NCI-H2196 treated with DMSO at 0.1 percent for 48 hours (cell line): Measurements from ENCODE around the gene TTC22.
A peak's percentile ranks its signal among the peaks of the same experiment; 100 is the strongest.
"Not testable (repeated sequence)": the region's sequence is repeated elsewhere in the genome, so short reads cannot be mapped to it uniquely, and the experiment has no call there.

Experiments
- DNase-seq: peaks from one replicate; lab custom pipeline; 2025; ENCODE audit not compliant: unreplicated experiment; lab: John Stamatoyannopoulos, UW

Gene TTC22

GRCh38 chr1:54788459-54788858, 12.7 kb downstream of the TTC22 start:
- no peak for DNase-seq

- DNase-seq = no peak
These were observed 13.5 kb downstream of the TTC22 start for GRCh38 chr1:54787604-54788003.

DNA sequence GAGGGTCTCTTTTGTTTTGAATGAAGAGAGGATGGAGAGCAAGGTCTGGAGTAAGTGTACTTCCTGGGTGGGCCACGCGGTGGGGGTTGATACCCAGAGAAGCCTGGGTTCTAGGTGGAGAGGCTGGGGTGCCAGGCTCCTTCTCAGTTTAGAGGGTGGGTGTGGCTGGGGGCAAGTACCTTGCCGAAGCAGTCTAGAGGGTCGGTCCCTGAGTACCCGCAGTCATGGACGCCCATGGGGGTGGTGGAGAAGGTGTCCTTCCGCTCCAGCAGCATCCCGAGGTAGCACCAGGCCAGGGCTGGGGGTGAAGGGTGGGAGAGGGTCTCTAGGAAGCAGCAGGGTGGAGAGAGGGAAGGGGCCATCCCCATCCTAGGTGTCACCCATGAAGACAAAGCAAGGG, 14.3 kb downstream of the TTC22 start:
- DNase-seq = no peak

- DNase-seq = no peak
These were observed 17.1 kb downstream of the TTC22 start for GRCh38 chr1:54784066-54784465.

- no peak for DNase-seq
These were observed 18.5 kb downstream of the TTC22 start for GRCh38 chr1:54782588-54782987.

DNA sequence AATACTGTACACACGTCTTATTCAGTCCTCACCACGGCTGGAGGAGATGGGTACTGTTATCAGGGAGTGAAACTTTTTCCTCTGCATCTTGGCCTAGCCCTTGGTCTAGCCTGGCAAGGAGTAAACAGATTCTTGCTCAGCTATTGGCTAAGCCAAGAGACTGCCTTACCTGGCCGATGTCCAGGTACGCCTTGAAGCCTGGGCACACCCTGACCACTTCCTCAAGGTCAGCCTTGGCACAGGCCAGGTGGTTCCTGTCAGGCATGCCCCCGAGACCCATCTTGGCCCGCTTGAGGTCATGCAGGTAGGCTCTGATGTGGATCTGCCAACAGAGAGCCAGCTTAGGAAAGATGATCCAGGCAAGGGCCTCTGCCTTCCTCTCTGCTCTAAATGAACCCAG, 19.0 kb downstream of the TTC22 start:
- no peak for DNase-seq

GRCh38 chr1:54781023-54781723, 19.9 kb downstream of the TTC22 start:
- no peak for DNase-seq

GRCh38 chr1:54777431-54777830, 23.7 kb downstream of the TTC22 start:
- DNase-seq = no peak

- DNase-seq = no peak
These were observed 24.1 kb downstream of the TTC22 start for GRCh38 chr1:54777011-54777410.

GRCh38 chr1:54775828-54776721, 25.0 kb downstream of the TTC22 start:
- not testable (repeated sequence) for DNase-seq

DNA sequence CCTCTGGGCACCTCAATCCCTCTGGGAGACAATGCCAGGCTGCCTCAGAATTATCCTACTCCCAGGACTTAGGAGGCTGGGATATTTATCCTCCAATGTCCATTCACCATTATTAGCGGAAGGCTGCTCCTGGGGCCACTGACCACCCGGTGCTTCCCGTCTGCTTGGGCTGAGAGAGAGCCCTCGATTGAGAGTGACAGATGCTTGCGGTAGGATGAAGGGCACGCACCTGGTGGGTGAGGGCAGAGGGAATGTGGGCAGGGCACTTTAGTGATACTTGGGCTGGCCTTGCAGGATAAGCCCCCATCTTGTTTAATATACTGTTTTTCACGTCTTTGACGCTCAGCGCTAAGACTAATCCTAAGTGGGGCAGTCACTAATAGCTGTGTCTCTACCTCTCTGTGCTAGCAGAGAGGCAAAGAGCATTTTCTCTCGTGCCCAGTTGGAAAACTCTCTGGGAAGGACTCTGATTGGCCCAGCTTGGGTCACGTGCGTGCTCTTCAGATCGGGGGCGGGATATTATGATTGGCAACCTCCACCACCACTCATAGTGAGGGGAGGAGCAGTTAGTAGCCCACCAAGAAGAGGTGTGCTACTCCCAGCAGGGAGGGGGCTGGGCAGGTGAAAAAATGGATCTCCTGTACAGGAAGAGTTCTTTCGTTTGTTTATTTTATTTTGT, 26.2 kb downstream of the TTC22 start:
- no peak for DNase-seq

GRCh38 chr1:54772951-54773350, 28.2 kb downstream of the TTC22 start:
- no peak for DNase-seq

DNA sequence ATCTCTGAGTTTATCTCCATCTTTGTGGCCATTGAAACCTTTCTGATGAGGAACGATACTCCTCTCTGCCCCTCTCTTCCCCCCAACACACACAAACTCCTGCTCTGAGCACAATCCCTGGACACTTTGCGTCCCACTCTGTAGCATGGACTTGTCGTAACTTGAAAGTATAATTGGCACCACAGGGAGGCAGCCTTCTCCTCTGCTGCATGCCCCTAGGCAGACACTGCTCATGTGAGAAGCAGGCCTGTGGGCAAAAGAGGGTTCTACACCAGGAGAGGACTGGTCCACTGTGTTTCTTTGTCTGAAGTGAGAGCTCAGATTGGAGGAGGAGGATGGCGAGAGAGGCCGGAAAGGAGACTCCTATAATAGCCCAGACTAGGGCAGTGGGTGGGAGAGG, 33.0 kb downstream of the TTC22 start:
- DNase-seq = no peak

GRCh38 chr1:54767526-54767925, 33.6 kb downstream of the TTC22 start:
- no peak for DNase-seq

GRCh38 chr1:54766726-54767125, 34.4 kb downstream of the TTC22 start:
- DNase-seq = no peak

DNA sequence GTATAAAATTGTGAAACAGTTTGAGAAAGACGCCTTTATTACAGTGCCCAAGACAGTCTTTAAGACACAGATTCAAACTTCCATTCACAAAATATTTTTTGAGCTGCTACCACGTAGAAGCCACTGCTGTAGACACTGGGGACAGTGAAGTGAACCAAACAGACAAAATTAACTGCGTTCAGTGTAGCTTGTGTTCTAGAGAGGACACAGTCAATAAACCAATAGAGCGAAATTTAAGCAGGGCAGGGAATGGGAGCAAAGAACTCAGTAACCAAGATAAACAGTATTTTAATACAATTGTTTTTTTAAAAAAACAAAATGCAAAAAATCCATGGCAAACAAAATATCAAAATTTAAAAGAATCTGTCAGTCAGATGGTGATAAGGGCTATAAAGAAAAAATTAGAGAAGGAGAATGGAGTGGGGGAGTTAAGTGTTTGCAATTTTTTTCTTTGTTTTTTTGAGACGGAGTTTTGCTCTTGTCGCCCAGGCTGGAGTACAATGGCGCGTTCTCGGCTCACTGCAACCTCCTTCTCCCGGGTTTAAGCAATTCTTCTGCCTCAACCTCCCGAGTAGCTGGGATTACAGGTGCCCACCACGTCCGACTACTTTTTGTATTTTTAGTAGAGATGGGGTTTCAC, 36.1 kb downstream of the TTC22 start:
- no peak for DNase-seq

DNA sequence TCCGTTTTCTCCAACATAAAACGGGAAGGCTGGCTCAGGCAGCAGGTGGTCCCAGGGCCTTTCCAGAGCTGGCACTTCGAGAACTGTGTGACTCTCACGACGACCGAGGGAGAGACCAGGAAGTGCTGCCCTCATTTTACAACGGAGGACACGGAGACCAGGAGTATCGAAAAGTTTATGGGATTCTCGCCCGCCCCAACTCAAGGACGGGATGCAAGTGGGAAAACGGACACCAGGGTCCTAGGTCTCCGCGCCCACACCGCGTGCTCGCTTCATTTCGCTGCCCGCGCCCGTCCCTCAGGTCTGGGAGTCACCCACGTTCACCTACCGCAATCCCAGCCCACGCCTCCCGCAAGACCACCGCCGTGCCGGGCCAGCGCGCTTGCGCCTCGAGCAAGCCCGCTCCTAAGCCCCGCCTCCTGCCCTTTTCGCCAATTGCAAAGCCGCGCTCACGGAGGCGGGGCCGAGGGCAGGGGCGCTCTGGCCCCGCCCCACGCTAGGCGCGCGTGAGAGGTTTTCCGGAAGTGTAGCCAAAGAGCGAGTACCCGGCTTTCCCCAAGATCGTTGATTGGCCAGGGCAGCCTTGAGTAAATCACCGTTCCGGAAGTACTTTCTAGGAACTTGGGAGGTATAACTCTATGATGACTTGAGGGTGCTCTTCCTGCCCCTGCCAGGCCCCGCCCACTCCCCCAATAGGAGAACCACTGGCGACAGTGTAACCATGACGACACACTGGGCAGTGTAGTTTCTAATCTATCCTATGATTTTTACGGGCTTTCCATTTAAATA, 36.8 kb downstream of the TTC22 start, which contains the start of gene PARS2:
Gene PARS2, minus strand, starts transcription at position 391 of the 789 bp plus-strand sequence. CDS start 5,362 bp downstream, outside the sequence.
- peak; percentile 99 for DNase-seq

- no peak for DNase-seq
These were observed 37.3 kb downstream of the TTC22 start for GRCh38 chr1:54763816-54764132.

- no peak for DNase-seq
These were observed 42.3 kb downstream of the TTC22 start for GRCh38 chr1:54758678-54759348.

- no peak for DNase-seq
These were observed 43.3 kb downstream of the TTC22 start for GRCh38 chr1:54757833-54758232.
